Measurements from ENCODE around the gene GGA2.

GGA2 gene

DNA sequence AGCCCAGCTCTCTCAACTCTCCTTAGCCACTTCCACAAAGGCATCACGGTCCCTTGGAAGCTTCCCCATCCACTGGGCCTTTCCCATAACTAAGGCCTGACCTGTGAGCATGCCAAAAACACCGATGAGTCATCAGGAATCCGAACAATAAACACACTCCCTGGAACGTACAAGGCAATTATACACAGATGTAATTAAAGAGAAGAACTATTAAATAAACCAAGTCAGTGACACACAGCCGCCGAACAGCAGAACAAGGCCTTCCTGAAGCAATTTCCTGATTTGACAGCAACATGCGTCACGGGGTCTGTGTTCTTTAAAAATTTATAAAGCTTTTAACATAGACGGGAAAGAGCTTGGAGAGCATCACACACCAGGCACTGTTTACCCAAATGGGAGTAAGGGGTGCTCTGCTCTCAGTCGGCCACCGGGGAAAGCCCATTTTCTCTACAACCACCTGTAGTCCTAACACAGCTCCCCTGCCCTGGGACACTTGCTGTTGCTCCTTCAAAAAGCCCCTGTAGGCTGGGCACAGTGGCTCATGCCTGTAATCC, 86.7 kb downstream of the GGA2 start:
- no peak for DNase-seq (ENCODE audit: low read depth in 2 of 3, low spot score in 1 of 3)

DNA sequence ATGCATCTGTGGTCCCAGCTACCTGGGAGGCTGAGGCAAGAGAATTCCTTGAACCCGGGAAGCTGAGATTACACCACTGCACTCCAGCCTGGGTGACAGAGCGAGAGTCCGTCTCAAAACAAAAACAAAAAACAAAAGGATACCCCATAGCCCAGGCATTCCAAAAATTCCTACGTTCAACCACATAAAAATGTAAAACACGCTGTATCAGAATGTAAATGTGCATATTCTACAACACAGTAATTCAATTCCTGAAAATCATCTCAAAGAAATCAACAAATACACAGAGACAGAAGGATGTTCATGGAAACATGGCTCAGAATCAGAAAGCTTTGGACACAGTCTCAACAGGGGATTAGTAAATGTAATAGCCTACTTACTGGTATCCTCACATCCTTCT, 90.3 kb downstream of the GGA2 start:
- DNase-seq (ENCODE audit: low read depth in 2 of 3, low spot score in 1 of 3) = no peak

DNA sequence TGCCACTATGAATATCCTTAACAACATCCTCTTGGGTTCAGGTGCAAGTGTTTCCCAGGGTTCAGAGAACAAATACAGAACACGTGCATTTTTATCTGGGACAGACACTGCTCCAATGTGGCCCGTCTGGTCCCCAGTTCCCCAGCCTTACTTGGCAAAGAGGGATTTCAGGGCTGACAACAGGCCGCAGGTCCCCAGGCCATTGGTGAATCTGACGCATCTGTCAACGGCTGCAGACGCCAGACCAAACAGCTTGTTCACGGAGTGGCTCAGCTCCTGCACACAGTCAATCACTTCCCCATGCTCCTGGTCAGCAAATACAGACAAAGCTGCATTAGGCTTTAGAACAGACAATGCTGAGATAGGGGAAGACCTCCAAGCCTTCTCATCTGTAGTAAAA, 93.5 kb downstream of the GGA2 start:
- no peak for DNase-seq (ENCODE audit: low read depth in 2 of 3, low spot score in 1 of 3)

DNA sequence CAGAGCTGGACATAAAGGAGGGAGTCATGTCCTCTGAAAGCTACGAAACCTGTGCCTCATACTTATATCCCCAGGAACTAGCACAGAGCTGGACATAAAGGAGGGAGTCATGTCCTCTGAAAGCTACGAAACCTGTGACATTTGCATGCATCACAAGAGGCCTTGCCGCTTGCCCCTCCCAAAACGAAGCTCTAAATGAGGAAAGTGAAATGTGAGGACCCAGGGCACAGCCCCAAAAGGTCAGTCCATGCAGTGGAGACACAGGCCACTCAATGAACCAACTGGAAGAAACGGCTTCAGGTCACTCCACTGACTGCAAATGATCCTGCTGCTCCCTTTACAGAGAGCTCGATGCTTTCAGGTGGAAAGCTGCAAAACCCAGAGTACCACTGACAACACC, 95.6 kb downstream of the GGA2 start:
- DNase-seq (ENCODE audit: low read depth in 2 of 3, low spot score in 1 of 3) = no peak

All from stimulated activated CD4-positive, alpha-beta T cell treated with anti-CD3 and anti-CD28 coated beads, Interleukin-12 subunit alpha, Interleukin-12 subunit beta, amount 100 ng/mL, for 48 hours (primary cell).